ENCODE results near the gene CEP89. TPM values are rescaled to one million over a fixed set of nuclear protein-coding genes. Genes with fewer than 3 reads are reported as not detected.

The CEP89 gene
- total RNA-seq, 4 donors from 2014 or later: 12.6 to 28.5 (median 13.2) TPM

GRCh38 chr19:32877323-32877912, 94.3 kb downstream of the CEP89 start:
- Histone ChIP-seq H3K27ac (no peak overlapping the region), H3K27me3 (no peaks in the 10 kb centered on the region), H3K36me3 (peaks cover 0 to 80% (median 0%) of the 10 kb centered on the region in 3 donors), H3K9me3 (no peaks in the 10 kb centered on the region), H3K4me3 (no peak overlapping the region), H3K4me1 (no peaks in the 10 kb centered on the region)
- 90 to 97% methylated on average over 9 of the region's 9 CpGs for whole genome bisulfite sequencing, 2 donors
- TF ChIP-seq EP300 (IDR thresholded peaks at IDR 0.05) (no peak), POLR2A (IDR thresholded peaks at IDR 0.05) (no peak), CTCF (IDR thresholded peaks at IDR 0.05) (no peak)
- no peak for DNase-seq (ENCODE audit: low spot score in 2 of 2)

GRCh38 chr19:32876919-32877285, 94.9 kb downstream of the CEP89 start:
- H3K36me3 ChIP-seq: peaks cover 0 to 75% (median 0%) of the 10 kb centered on the region in 3 donors
- no peak for DNase-seq (ENCODE audit: low spot score in 2 of 2)
- H3K27ac ChIP-seq: no peak overlapping the region
- TF ChIP-seq EP300 (IDR thresholded peaks at IDR 0.05): no peak
- no peak for TF ChIP-seq POLR2A (IDR thresholded peaks at IDR 0.05)
- no peak for TF ChIP-seq CTCF (IDR thresholded peaks at IDR 0.05)
- H3K4me1 ChIP-seq: no peaks in the 10 kb centered on the region
- H3K4me3 ChIP-seq: no peak overlapping the region
- H3K9me3 ChIP-seq: no peaks in the 10 kb centered on the region
- no peaks in the 10 kb centered on the region for H3K27me3 ChIP-seq
- WGBS, 2 donors: 68 to 72% methylated on average over 12 of the region's 12 CpGs

- Histone ChIP-seq H3K9me3 (no peaks in the 10 kb centered on the region), H3K36me3 (peaks cover 0 to 70% (median 0%) of the 10 kb centered on the region in 3 donors), H3K27me3 (no peaks in the 10 kb centered on the region), H3K4me3 (no peak overlapping the region), H3K4me1 (peaks cover 0 to under 1% (median 0%) of the 10 kb centered on the region in 4 donors), H3K27ac (no peak overlapping the region)
- TF ChIP-seq CTCF (IDR thresholded peaks at IDR 0.05): no peak
- TF ChIP-seq EP300 (IDR thresholded peaks at IDR 0.05): no peak
- TF ChIP-seq POLR2A (IDR thresholded peaks at IDR 0.05): no peak
- 74 to 86% methylated on average over 7 to 9 of the region's 9 CpGs for WGBS, 2 donors
- DNase-seq (ENCODE audit: low spot score in 2 of 2): no peak
Observed at GRCh38 chr19:32876236-32876918, 95.4 kb downstream of the CEP89 start.

GRCh38 chr19:32875428-32875827, 96.3 kb downstream of the CEP89 start:
- no peak for DNase-seq (ENCODE audit: low spot score in 2 of 2)
- WGBS, 2 donors: 55 to 66% methylated on average over 6 to 7 of the region's 7 CpGs
- TF ChIP-seq CTCF (IDR thresholded peaks at IDR 0.05) (no peak), POLR2A (IDR thresholded peaks at IDR 0.05) (no peak), EP300 (IDR thresholded peaks at IDR 0.05) (no peak)

GRCh38 chr19:32874605-32875004, 97.2 kb downstream of the CEP89 start:
- H3K4me3 ChIP-seq: no peak overlapping the region
- H3K9me3 ChIP-seq: no peaks in the 10 kb centered on the region
- WGBS, 2 donors: 74 to 79% methylated on average over 9 of the region's 9 CpGs
- TF ChIP-seq EP300 (IDR thresholded peaks at IDR 0.05) (no peak), CTCF (IDR thresholded peaks at IDR 0.05) (no peak), POLR2A (IDR thresholded peaks at IDR 0.05) (no peak)
- H3K36me3 ChIP-seq: peaks cover 0 to 52% (median 0%) of the 10 kb centered on the region in 3 donors
- no peak for DNase-seq (ENCODE audit: low spot score in 2 of 2)
- H3K4me1 ChIP-seq: peaks cover 0 to 6% (median 2%) of the 10 kb centered on the region in 4 donors
- no peak overlapping the region for H3K27ac ChIP-seq
- no peaks in the 10 kb centered on the region for H3K27me3 ChIP-seq

More at GRCh38 chr19:32875428-32875827, 96.3 kb downstream of the CEP89 start:
- H3K4me3 ChIP-seq: no peak overlapping the region
- H3K27me3 ChIP-seq: no peaks in the 10 kb centered on the region
- no peaks in the 10 kb centered on the region for H3K9me3 ChIP-seq
- no peak overlapping the region for H3K27ac ChIP-seq
- H3K4me1 ChIP-seq: peaks cover 0 to 6% (median 2%) of the 10 kb centered on the region in 4 donors
- peaks cover 0 to 60% (median 0%) of the 10 kb centered on the region in 3 donors for H3K36me3 ChIP-seq
